ENCODE results near the gene TICRR.
"Not testable (repeated sequence)": the region's sequence is repeated elsewhere in the genome, so short reads cannot be mapped to it uniquely, and the experiment has no call there.

The TICRR gene

GRCh38 chr15:89569090-89569745 is 6.1 kb upstream of the TICRR start:
- peak; percentile 10 for DNase-seq

GRCh38 chr15:89575656-89576416 is 567 bp downstream of the TICRR start:
- peak; percentile 27 for DNase-seq

GRCh38 chr15:89576417-89576773 is 1.1 kb downstream of the TICRR start:
- DNase-seq = no peak

- no peak for DNase-seq
Observed at GRCh38 chr15:89577776-89578115, 2.5 kb downstream of the TICRR start.

GRCh38 chr15:89578146-89578545 is 2.9 kb downstream of the TICRR start:
- no peak for DNase-seq

GRCh38 chr15:89580747-89581146 is 5.5 kb downstream of the TICRR start:
- DNase-seq = not testable (repeated sequence)

- DNase-seq = no peak
Observed at GRCh38 chr15:89586651-89587050, 11.4 kb downstream of the TICRR start.

GRCh38 chr15:89587955-89588354 is 12.7 kb downstream of the TICRR start:
- DNase-seq = peak; percentile 63

GRCh38 chr15:89591834-89592233 is 16.6 kb downstream of the TICRR start:
- no peak for DNase-seq

- DNase-seq = no peak
Observed at GRCh38 chr15:89593018-89593417, 17.7 kb downstream of the TICRR start.

- DNase-seq = no peak
Observed at GRCh38 chr15:89599021-89599420, 23.8 kb downstream of the TICRR start.

- DNase-seq = no peak
Observed at GRCh38 chr15:89611317-89611716, 36.0 kb downstream of the TICRR start.

GRCh38 chr15:89613031-89613430 is 37.8 kb downstream of the TICRR start:
- no peak for DNase-seq

- no peak for DNase-seq
Observed at GRCh38 chr15:89614164-89614563, 38.9 kb downstream of the TICRR start.

GRCh38 chr15:89615135-89615534 is 39.9 kb downstream of the TICRR start:
- DNase-seq = no peak

- no peak for DNase-seq
Observed at GRCh38 chr15:89616228-89616627, 41.0 kb downstream of the TICRR start.

GRCh38 chr15:89621547-89621946 is 46.3 kb downstream of the TICRR start:
- no peak for DNase-seq

GRCh38 chr15:89623165-89623564 is 47.9 kb downstream of the TICRR start:
- no peak for DNase-seq

GRCh38 chr15:89625716-89626115 is 50.4 kb downstream of the TICRR start:
- DNase-seq = no peak

- DNase-seq = no peak
Observed at GRCh38 chr15:89627256-89627970, 52.1 kb downstream of the TICRR start.

- no peak for DNase-seq
Observed at GRCh38 chr15:89628301-89628700, 53.0 kb downstream of the TICRR start.

- no peak for DNase-seq
Observed at GRCh38 chr15:89628806-89629715, 53.8 kb downstream of the TICRR start.

- DNase-seq = no peak
Observed at GRCh38 chr15:89629829-89630228, 54.6 kb downstream of the TICRR start.

Measured in fibroblast of skin of right biceps (primary cell).